GF-D8 (cell line): Measurements from ENCODE around the gene PLA2G6.
"Not testable (repeated sequence)": the region's sequence is repeated elsewhere in the genome, so short reads cannot be mapped to it uniquely, and the experiment has no call there.

ENCODE experiments used
- DNase-seq: peaks from one replicate; lab custom pipeline; 2025; lab: John Stamatoyannopoulos, UW

Gene PLA2G6

GRCh38 chr22:38085501-38085900 lies 96.1 kb downstream of the PLA2G6 start:
- no peak for DNase-seq

- no peak for DNase-seq
These were observed 96.6 kb downstream of the PLA2G6 start for GRCh38 chr22:38085056-38085455.

- no peak for DNase-seq
These were observed 97.5 kb downstream of the PLA2G6 start, which contains the start of gene SLC16A8 for GRCh38 chr22:38083931-38084631. SLC16A8 (minus strand) TSS chr22:38084184; CDS start chr22:38082873, 1,311 bp downstream.

- DNase-seq = no peak
These were observed 98.5 kb downstream of the PLA2G6 start for GRCh38 chr22:38082986-38083710.

GRCh38 chr22:38081941-38082828 lies 99.4 kb downstream of the PLA2G6 start:
- no peak for DNase-seq

- no peak for DNase-seq
These were observed 100.0 kb downstream of the PLA2G6 start for GRCh38 chr22:38081636-38081940.

GRCh38 chr22:38080850-38081635 lies 100.6 kb downstream of the PLA2G6 start:
- no peak for DNase-seq

- DNase-seq = no peak
These were observed 101.2 kb downstream of the PLA2G6 start for GRCh38 chr22:38080474-38080849.

- no peak for DNase-seq
These were observed 101.8 kb downstream of the PLA2G6 start for GRCh38 chr22:38079804-38080203.

- not testable (repeated sequence) for DNase-seq
These were observed 102.4 kb downstream of the PLA2G6 start for GRCh38 chr22:38079208-38079607.

- DNase-seq = no peak
These were observed 103.4 kb downstream of the PLA2G6 start for GRCh38 chr22:38078046-38078840.

- no peak for DNase-seq
These were observed 104.0 kb downstream of the PLA2G6 start for GRCh38 chr22:38077595-38077994.

GRCh38 chr22:38077096-38077495 lies 104.5 kb downstream of the PLA2G6 start:
- no peak for DNase-seq

- DNase-seq = no peak
These were observed 105.7 kb downstream of the PLA2G6 start for GRCh38 chr22:38075961-38076360.

GRCh38 chr22:38075105-38075825 lies 106.4 kb downstream of the PLA2G6 start:
- DNase-seq = no peak

GRCh38 chr22:38074181-38075104 lies 107.2 kb downstream of the PLA2G6 start:
- DNase-seq = no peak

- no peak for DNase-seq
These were observed 108.2 kb downstream of the PLA2G6 start for GRCh38 chr22:38073150-38074130.
